Neuron (in vitro differentiated cells): Measurements from ENCODE around the gene CFAP74.

Experiments used
- H2AFZ ChIP-seq: one replicate; pipeline ENCODE4 v1.6.1; 2013; ENCODE audit warnings: low read depth, mild to moderate bottlenecking, inconsistent platforms, low read length, moderate library complexity
- H3K27me3 ChIP-seq: one replicate; pipeline ENCODE4 v1.6.1; 2013; ENCODE audit warnings: low read length; ENCODE audit not compliant: insufficient read depth
- H3K36me3 ChIP-seq: one replicate; pipeline ENCODE4 v1.6.1; 2013; ENCODE audit warnings: low read length; ENCODE audit not compliant: insufficient read depth
- H3K4me1 ChIP-seq: one replicate; pipeline ENCODE4 v1.6.1; 2013; ENCODE audit warnings: low read length; ENCODE audit not compliant: insufficient read depth
- H3K4me3 ChIP-seq: 2 replicates; pipeline ENCODE4 v1.5.1; 2013; ENCODE audit warnings: mild to moderate bottlenecking, low read length, moderate library complexity
- H3K9me3 ChIP-seq: one replicate; pipeline ENCODE4 v1.6.1; 2013; ENCODE audit warnings: low read length

The CFAP74 gene

GRCh38 chr1:2000432-2000831 lies 3.2 kb downstream of the CFAP74 start:
- H3K27me3 ChIP-seq = peaks cover 16% of the 10 kb centered on the region
- no peaks in the 10 kb centered on the region for H3K9me3 ChIP-seq
- H3K36me3 ChIP-seq = no peaks in the 10 kb centered on the region
- H3K4me1 ChIP-seq = peaks cover 5% of the 10 kb centered on the region
- H2AFZ ChIP-seq = no peak overlapping the region
- no peak overlapping the region for H3K4me3 ChIP-seq

GRCh38 chr1:1997576-1997975 lies 6.0 kb downstream of the CFAP74 start:
- Histone ChIP-seq H3K27me3 (peaks cover 10% of the 10 kb centered on the region), H3K4me3 (no peak overlapping the region), H3K4me1 (peaks cover 11% of the 10 kb centered on the region), H3K9me3 (no peaks in the 10 kb centered on the region), H2AFZ (no peak overlapping the region), H3K36me3 (no peaks in the 10 kb centered on the region)

GRCh38 chr1:1996207-1996651 lies 7.4 kb downstream of the CFAP74 start:
- H3K27me3 ChIP-seq = peaks cover 4% of the 10 kb centered on the region
- peaks cover 11% of the 10 kb centered on the region for H3K4me1 ChIP-seq
- H3K4me3 ChIP-seq = no peak overlapping the region
- H3K9me3 ChIP-seq = no peaks in the 10 kb centered on the region
- no peak overlapping the region for H2AFZ ChIP-seq
- no peaks in the 10 kb centered on the region for H3K36me3 ChIP-seq

- H3K36me3 ChIP-seq = no peaks in the 10 kb centered on the region
- H3K9me3 ChIP-seq = no peaks in the 10 kb centered on the region
- H3K4me3 ChIP-seq = no peak overlapping the region
- peaks cover 11% of the 10 kb centered on the region for H3K4me1 ChIP-seq
- H2AFZ ChIP-seq = no peak overlapping the region
- peaks cover 4% of the 10 kb centered on the region for H3K27me3 ChIP-seq
These were observed 9.1 kb downstream of the CFAP74 start for GRCh38 chr1:1994536-1994935.

GRCh38 chr1:1990222-1990621 lies 13.4 kb downstream of the CFAP74 start:
- no peak overlapping the region for H3K4me3 ChIP-seq
- peaks cover 11% of the 10 kb centered on the region for H3K4me1 ChIP-seq

GRCh38 chr1:1989789-1990188 lies 13.8 kb downstream of the CFAP74 start:
- Histone ChIP-seq H3K4me3 (no peak overlapping the region), H3K4me1 (peaks cover 9% of the 10 kb centered on the region), H3K27me3 (peaks cover 20% of the 10 kb centered on the region), H3K36me3 (no peaks in the 10 kb centered on the region), H3K9me3 (no peaks in the 10 kb centered on the region), H2AFZ (no peak overlapping the region)

More at GRCh38 chr1:1990222-1990621, 13.4 kb downstream of the CFAP74 start:
- H2AFZ ChIP-seq = no peak overlapping the region
- peaks cover 21% of the 10 kb centered on the region for H3K27me3 ChIP-seq
- H3K9me3 ChIP-seq = no peaks in the 10 kb centered on the region
- no peaks in the 10 kb centered on the region for H3K36me3 ChIP-seq

GRCh38 chr1:1989102-1989542 lies 14.5 kb downstream of the CFAP74 start:
- Histone ChIP-seq H2AFZ (no peak overlapping the region), H3K4me3 (no peak overlapping the region), H3K4me1 (peaks cover 3% of the 10 kb centered on the region), H3K27me3 (peaks cover 17% of the 10 kb centered on the region), H3K36me3 (no peaks in the 10 kb centered on the region), H3K9me3 (no peaks in the 10 kb centered on the region)

GRCh38 chr1:1988061-1988945 lies 15.3 kb downstream of the CFAP74 start:
- H3K9me3 ChIP-seq = peaks cover under 1% of the 10 kb centered on the region
- H3K4me1 ChIP-seq = no peaks in the 10 kb centered on the region
- peaks cover 17% of the 10 kb centered on the region for H3K27me3 ChIP-seq
- no peaks in the 10 kb centered on the region for H3K36me3 ChIP-seq
- no peak overlapping the region for H2AFZ ChIP-seq
- no peak overlapping the region for H3K4me3 ChIP-seq

- no peaks in the 10 kb centered on the region for H3K4me1 ChIP-seq
- H3K9me3 ChIP-seq = peaks cover 6% of the 10 kb centered on the region
- H2AFZ ChIP-seq = no peak overlapping the region
- H3K27me3 ChIP-seq = peaks cover 17% of the 10 kb centered on the region
- no peaks in the 10 kb centered on the region for H3K36me3 ChIP-seq
- H3K4me3 ChIP-seq = no peak overlapping the region
These were observed 16.5 kb downstream of the CFAP74 start for GRCh38 chr1:1987142-1987510.

- Histone ChIP-seq H3K4me1 (no peaks in the 10 kb centered on the region), H3K27me3 (peaks cover 17% of the 10 kb centered on the region), H3K9me3 (peaks cover 6% of the 10 kb centered on the region), H2AFZ (no peak overlapping the region), H3K36me3 (no peaks in the 10 kb centered on the region), H3K4me3 (no peak overlapping the region)
These were observed 17.0 kb downstream of the CFAP74 start for GRCh38 chr1:1986451-1987141.

GRCh38 chr1:1985375-1986050 lies 18.1 kb downstream of the CFAP74 start:
- no peaks in the 10 kb centered on the region for H3K36me3 ChIP-seq
- no peak overlapping the region for H3K4me3 ChIP-seq
- no peak overlapping the region for H2AFZ ChIP-seq
- no peaks in the 10 kb centered on the region for H3K4me1 ChIP-seq
- H3K27me3 ChIP-seq = peaks cover 17% of the 10 kb centered on the region
- peaks cover 6% of the 10 kb centered on the region for H3K9me3 ChIP-seq

GRCh38 chr1:1984560-1985070 lies 19.0 kb downstream of the CFAP74 start:
- Histone ChIP-seq H3K4me1 (no peaks in the 10 kb centered on the region), H3K27me3 (peaks cover 17% of the 10 kb centered on the region), H3K36me3 (no peaks in the 10 kb centered on the region), H3K9me3 (peaks cover 9% of the 10 kb centered on the region), H2AFZ (no peak overlapping the region), H3K4me3 (no peak overlapping the region)
